SK-N-MC (cell line): ENCODE results near the gene RAB4A.
"Not testable (repeated sequence)": the region's sequence is repeated elsewhere in the genome, so short reads cannot be mapped to it uniquely, and the experiment has no call there.

Experiments used
- DNase-seq: peaks from one replicate; pipeline ENCODE4 v3.0.0-alpha.2; 2011; ENCODE audit warnings: low read depth, low spot score
- H3K27ac ChIP-seq: fragments of 200-600 bp; sonication (generic); 2 replicates; pipeline ENCODE4 v1.5.1; 2016; ENCODE audit warnings: mixed run types
- H3K36me3 ChIP-seq: fragments of 200-600 bp; sonication (generic); 2 replicates; pipeline ENCODE4 v1.6.1; 2017; ENCODE audit warnings: antibody characterized with exemption, low read length, mixed read lengths; ENCODE audit not compliant: insufficient read depth
- H3K4me3 ChIP-seq: fragments of 200-600 bp; sonication (generic); 2 replicates; pipeline ENCODE4 v1.5.1; 2016
- H3K9ac ChIP-seq: fragments of 200-600 bp; sonication (generic); 2 replicates; pipeline ENCODE4 v1.8.0; 2017; ENCODE audit warnings: mixed run types, mixed read lengths; ENCODE audit not compliant: insufficient read length
- H3K9me3 ChIP-seq: fragments of 200-600 bp; sonication (generic); 2 replicates; pipeline ENCODE4 v1.6.1; 2017; ENCODE audit warnings: low read depth, mild to moderate bottlenecking, antibody characterized with exemption, low read length, moderate library complexity, mixed read lengths
- EZH2 ChIP-seq: fragments of 200-600 bp; sonication (generic); IDR thresholded peaks from one replicate; pipeline ENCODE4 v1.6.1; 2017; ENCODE audit warnings: antibody characterized with exemption
- FOXP2 ChIP-seq: optimal IDR thresholded peaks from 2 replicates; pipeline ENCODE3; 2011; ENCODE audit warnings: mild to moderate bottlenecking, moderate library complexity; ENCODE audit not compliant: insufficient read depth; ENCODE audit errors: extremely low read length, control extremely low read depth
- POLR2AphosphoS5 ChIP-seq: IDR thresholded peaks from 2 replicates; pipeline ENCODE4 v1.6.1; 2012; ENCODE audit warnings: mild to moderate bottlenecking, low read depth, low read length, borderline replicate concordance

Gene RAB4A

GRCh38 chr1:229285440-229285839 is 14.5 kb downstream of the RAB4A start:
- no peaks in the 10 kb centered on the region for H3K36me3 ChIP-seq
- no peak for TF ChIP-seq POLR2AphosphoS5
- TF ChIP-seq EZH2: no peak
- TF ChIP-seq FOXP2: no peak
- DNase-seq: no peak

GRCh38 chr1:229286099-229286766 is 15.3 kb downstream of the RAB4A start:
- DNase-seq: no peak
- TF ChIP-seq POLR2AphosphoS5 (no peak), EZH2 (no peak), FOXP2 (no peak)
- Histone ChIP-seq H3K4me3 (no peak overlapping the region), H3K27ac (no peak overlapping the region), H3K9ac (no peak overlapping the region), H3K36me3 (no peaks in the 10 kb centered on the region), H3K9me3 (no peaks in the 10 kb centered on the region)

More at GRCh38 chr1:229285440-229285839, 14.5 kb downstream of the RAB4A start:
- Histone ChIP-seq H3K4me3 (no peak overlapping the region), H3K9ac (no peak overlapping the region), H3K27ac (no peak overlapping the region), H3K9me3 (no peaks in the 10 kb centered on the region)

GRCh38 chr1:229287267-229287666 is 16.4 kb downstream of the RAB4A start:
- no peak for DNase-seq
- Histone ChIP-seq H3K36me3 (no peaks in the 10 kb centered on the region), H3K9ac (no peak overlapping the region), H3K4me3 (no peak overlapping the region), H3K27ac (no peak overlapping the region), H3K9me3 (no peaks in the 10 kb centered on the region)
- TF ChIP-seq FOXP2 (no peak), EZH2 (no peak), POLR2AphosphoS5 (no peak)

GRCh38 chr1:229288516-229288915 is 17.6 kb downstream of the RAB4A start:
- no peaks in the 10 kb centered on the region for H3K9me3 ChIP-seq

GRCh38 chr1:229291686-229292085 is 20.8 kb downstream of the RAB4A start:
- DNase-seq, H3K27ac ChIP-seq, H3K36me3 ChIP-seq, H3K9me3 ChIP-seq, H3K4me3 ChIP-seq, H3K9ac ChIP-seq: not testable (repeated sequence)

More at GRCh38 chr1:229288516-229288915, 17.6 kb downstream of the RAB4A start:
- no peak overlapping the region for H3K4me3 ChIP-seq
- TF ChIP-seq EZH2 (no peak), POLR2AphosphoS5 (no peak), FOXP2 (no peak)
- no peak overlapping the region for H3K9ac ChIP-seq
- DNase-seq: no peak
- no peaks in the 10 kb centered on the region for H3K36me3 ChIP-seq
- no peak overlapping the region for H3K27ac ChIP-seq

GRCh38 chr1:229293528-229294204 is 22.8 kb downstream of the RAB4A start:
- no peaks in the 10 kb centered on the region for H3K36me3 ChIP-seq
- H3K9me3 ChIP-seq: no peaks in the 10 kb centered on the region
- TF ChIP-seq POLR2AphosphoS5 (no peak), EZH2 (no peak), FOXP2 (no peak)
- no peak overlapping the region for H3K4me3 ChIP-seq
- DNase-seq: no peak
- no peak overlapping the region for H3K9ac ChIP-seq
- no peak overlapping the region for H3K27ac ChIP-seq

GRCh38 chr1:229295745-229296144 is 24.8 kb downstream of the RAB4A start:
- Histone ChIP-seq H3K4me3 (no peak overlapping the region), H3K9ac (no peak overlapping the region), H3K9me3 (no peaks in the 10 kb centered on the region), H3K27ac (no peak overlapping the region), H3K36me3 (no peaks in the 10 kb centered on the region)
- no peak for DNase-seq
- no peak for TF ChIP-seq POLR2AphosphoS5
- no peak for TF ChIP-seq EZH2
- TF ChIP-seq FOXP2: no peak

- no peak for TF ChIP-seq EZH2
- TF ChIP-seq POLR2AphosphoS5: no peak
- no peak for TF ChIP-seq FOXP2
These were observed 25.6 kb downstream of the RAB4A start for GRCh38 chr1:229296541-229296941.

More at GRCh38 chr1:229296541-229296941, 25.6 kb downstream of the RAB4A start:
- Histone ChIP-seq H3K9ac (no peak overlapping the region), H3K27ac (no peak overlapping the region), H3K36me3 (no peaks in the 10 kb centered on the region), H3K4me3 (no peak overlapping the region), H3K9me3 (no peaks in the 10 kb centered on the region)
- DNase-seq: no peak
